ENCODE results near the gene TRMT10C.

The TRMT10C gene

GRCh38 chr3:101521211-101521701, 40.4 kb upstream of the TRMT10C start:
- Histone ChIP-seq H3K4me2 (ENCODE audit: low read length) (no peak overlapping the region), H3K4me3 (ENCODE audit: low read depth, low read length, poor library complexity, severe bottlenecking) (no peak overlapping the region), H3K9me2 (ENCODE audit: low read depth, low read length) (no peaks in the 10 kb centered on the region), H3K27me3 (ENCODE audit: insufficient read depth, low read length) (no peaks in the 10 kb centered on the region), H3F3A (ENCODE audit: insufficient read depth, low read length) (no peaks in the 10 kb centered on the region), H3K36me3 (ENCODE audit: insufficient read depth, low read length) (no peaks in the 10 kb centered on the region), H3K79me2 (ENCODE audit: insufficient read depth, low read length) (no peaks in the 10 kb centered on the region), H3K9me3 (ENCODE audit: low read length) (no peaks in the 10 kb centered on the region), H4K20me1 (ENCODE audit: insufficient read depth, low read length) (no peaks in the 10 kb centered on the region), H3K4me1 (ENCODE audit: insufficient read depth, low read length, severe bottlenecking) (peaks cover 12% of the 10 kb centered on the region), H3K27ac (ENCODE audit: low read depth, low read length, poor library complexity, severe bottlenecking) (no peak overlapping the region), H2AFZ (ENCODE audit: low read length) (no peak overlapping the region), H3K9ac (ENCODE audit: low read length) (no peak overlapping the region)
- TF ChIP-seq EZH2 (IDR thresholded peaks at IDR 0.05; ENCODE audit: borderline replicate concordance, low read length), result no peak
- no peak for TF ChIP-seq CTCF (IDR thresholded peaks at IDR 0.05; ENCODE audit: low read length)

- Histone ChIP-seq H3K27ac (ENCODE audit: low read depth, low read length, poor library complexity, severe bottlenecking) (no peak overlapping the region), H3K36me3 (ENCODE audit: insufficient read depth, low read length) (no peaks in the 10 kb centered on the region), H3K27me3 (ENCODE audit: insufficient read depth, low read length) (no peaks in the 10 kb centered on the region), H3K4me1 (ENCODE audit: insufficient read depth, low read length, severe bottlenecking) (no peaks in the 10 kb centered on the region), H4K20me1 (ENCODE audit: insufficient read depth, low read length) (no peaks in the 10 kb centered on the region), H3K9me2 (ENCODE audit: low read depth, low read length) (no peaks in the 10 kb centered on the region), H3F3A (ENCODE audit: insufficient read depth, low read length) (no peaks in the 10 kb centered on the region), H3K4me3 (ENCODE audit: low read depth, low read length, poor library complexity, severe bottlenecking) (no peak overlapping the region), H3K9me3 (ENCODE audit: low read length) (peaks cover 11% of the 10 kb centered on the region), H3K79me2 (ENCODE audit: insufficient read depth, low read length) (no peaks in the 10 kb centered on the region), H3K9ac (ENCODE audit: low read length) (no peak overlapping the region), H2AFZ (ENCODE audit: low read length) (no peak overlapping the region), H3K4me2 (ENCODE audit: low read length) (no peak overlapping the region)
- TF ChIP-seq CTCF (IDR thresholded peaks at IDR 0.05; ENCODE audit: low read length) (no peak), EZH2 (IDR thresholded peaks at IDR 0.05; ENCODE audit: borderline replicate concordance, low read length) (no peak)
Measured at GRCh38 chr3:101527441-101527840, 34.2 kb upstream of the TRMT10C start.

- Histone ChIP-seq H3K9ac (ENCODE audit: low read length) (no peak overlapping the region), H3K4me1 (ENCODE audit: insufficient read depth, low read length, severe bottlenecking) (no peaks in the 10 kb centered on the region), H3K27ac (ENCODE audit: low read depth, low read length, poor library complexity, severe bottlenecking) (no peak overlapping the region), H3K79me2 (ENCODE audit: insufficient read depth, low read length) (no peaks in the 10 kb centered on the region), H3F3A (ENCODE audit: insufficient read depth, low read length) (no peaks in the 10 kb centered on the region), H3K4me3 (ENCODE audit: low read depth, low read length, poor library complexity, severe bottlenecking) (no peak overlapping the region), H3K27me3 (ENCODE audit: insufficient read depth, low read length) (no peaks in the 10 kb centered on the region), H3K9me3 (ENCODE audit: low read length) (peaks cover 11% of the 10 kb centered on the region), H3K9me2 (ENCODE audit: low read depth, low read length) (no peaks in the 10 kb centered on the region), H2AFZ (ENCODE audit: low read length) (no peak overlapping the region), H3K36me3 (ENCODE audit: insufficient read depth, low read length) (no peaks in the 10 kb centered on the region), H3K4me2 (ENCODE audit: low read length) (no peak overlapping the region), H4K20me1 (ENCODE audit: insufficient read depth, low read length) (no peaks in the 10 kb centered on the region)
- TF ChIP-seq EZH2 (IDR thresholded peaks at IDR 0.05; ENCODE audit: borderline replicate concordance, low read length), result no peak
- TF ChIP-seq CTCF (IDR thresholded peaks at IDR 0.05; ENCODE audit: low read length), result no peak
Measured at GRCh38 chr3:101527906-101528305, 33.8 kb upstream of the TRMT10C start.
